Mucosa of stomach (tissue), 1 donor: ENCODE results near the gene BUD23.

Source experiments
- H3K27me3 ChIP-seq: one replicate; pipeline ENCODE4 v1.7.0; 2013; ENCODE audit warnings: mild to moderate bottlenecking, low read length; ENCODE audit not compliant: control insufficient read depth, insufficient read depth
- H3K36me3 ChIP-seq: one replicate; pipeline ENCODE4 v1.7.0; 2013; ENCODE audit warnings: low read length; ENCODE audit not compliant: control insufficient read depth, insufficient read depth
- H3K4me1 ChIP-seq: one replicate; pipeline ENCODE4 v1.7.0; 2013; ENCODE audit warnings: mild to moderate bottlenecking, low read length; ENCODE audit not compliant: control insufficient read depth, insufficient read depth
- H3K4me3 ChIP-seq: one replicate; pipeline ENCODE4 v1.7.0; 2013; ENCODE audit warnings: low read length
- H3K9ac ChIP-seq: one replicate; pipeline ENCODE4 v1.7.0; 2013; ENCODE audit warnings: mild to moderate bottlenecking, low read length, moderate library complexity
- H3K9me3 ChIP-seq: one replicate; pipeline ENCODE4 v1.7.0; 2013; ENCODE audit warnings: mild to moderate bottlenecking, low read length, moderate library complexity; ENCODE audit not compliant: control insufficient read depth
- donor health status: Pancreatic carcinoma.

BUD23 gene

GRCh38 chr7:73690646-73691045 lies 7.2 kb downstream of the BUD23 start:
- no peaks in the 10 kb centered on the region for H3K4me1 ChIP-seq
- peaks cover 16% of the 10 kb centered on the region for H3K36me3 ChIP-seq
- H3K9ac ChIP-seq, result no peak overlapping the region
- H3K9me3 ChIP-seq, result no peaks in the 10 kb centered on the region
- H3K4me3 ChIP-seq, result no peak overlapping the region
- no peaks in the 10 kb centered on the region for H3K27me3 ChIP-seq

DNA sequence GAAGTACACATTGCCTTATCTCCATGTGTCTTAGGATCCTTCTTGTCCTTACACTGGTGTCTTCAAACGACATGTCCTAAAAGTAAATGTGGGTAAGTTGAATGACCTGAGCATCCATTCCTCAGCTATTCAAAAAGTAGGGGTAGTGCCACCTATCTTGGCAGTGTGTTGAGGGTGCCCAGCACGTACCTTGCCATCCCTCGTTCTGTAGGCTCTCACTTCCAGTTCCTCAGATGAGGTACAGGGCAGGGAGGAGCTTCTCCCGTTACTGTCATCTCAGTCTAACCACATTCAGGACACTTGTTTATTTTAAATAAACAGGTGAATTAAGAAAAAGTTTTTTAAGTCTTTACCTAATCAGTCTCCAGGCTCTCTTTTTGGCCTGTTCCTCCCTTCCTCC lies 13.0 kb downstream of the BUD23 start:
- peaks cover 4% of the 10 kb centered on the region for H3K4me1 ChIP-seq
- peaks cover 21% of the 10 kb centered on the region for H3K36me3 ChIP-seq
- H3K9me3 ChIP-seq, result no peaks in the 10 kb centered on the region
- no peak overlapping the region for H3K9ac ChIP-seq
- H3K4me3 ChIP-seq, result no peak overlapping the region
- H3K27me3 ChIP-seq, result no peaks in the 10 kb centered on the region

GRCh38 chr7:73698410-73698809 lies 15.0 kb downstream of the BUD23 start:
- no peak overlapping the region for H3K4me3 ChIP-seq
- H3K9me3 ChIP-seq, result no peaks in the 10 kb centered on the region
- peaks cover 13% of the 10 kb centered on the region for H3K36me3 ChIP-seq
- H3K27me3 ChIP-seq, result no peaks in the 10 kb centered on the region
- peaks cover 5% of the 10 kb centered on the region for H3K4me1 ChIP-seq
- H3K9ac ChIP-seq, result no peak overlapping the region

GRCh38 chr7:73699370-73700068 lies 16.1 kb downstream of the BUD23 start:
- Histone ChIP-seq H3K9ac (no peak overlapping the region), H3K4me3 (no peak overlapping the region), H3K36me3 (peaks cover 10% of the 10 kb centered on the region), H3K27me3 (no peaks in the 10 kb centered on the region), H3K9me3 (no peaks in the 10 kb centered on the region), H3K4me1 (peaks cover 14% of the 10 kb centered on the region)

DNA sequence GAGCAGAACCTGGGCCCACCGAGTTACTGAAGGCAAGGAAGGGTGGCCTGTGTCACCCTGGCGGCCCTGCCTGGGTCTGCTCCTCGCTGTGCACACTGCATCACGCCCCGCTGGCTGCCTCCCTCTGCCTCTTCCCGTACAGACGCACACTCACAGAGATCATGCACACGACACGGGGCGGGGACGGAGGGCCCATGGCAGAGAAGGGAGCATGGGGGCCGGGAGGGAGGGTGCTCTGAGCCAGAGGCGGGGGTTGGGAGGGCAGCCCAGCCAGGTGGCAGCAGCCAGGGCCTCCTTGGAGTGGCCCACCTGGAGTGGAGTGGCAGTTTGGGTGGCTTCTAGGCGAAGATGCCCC lies 16.6 kb downstream of the BUD23 start:
- Histone ChIP-seq H3K9me3 (no peaks in the 10 kb centered on the region), H3K4me1 (peaks cover 19% of the 10 kb centered on the region), H3K27me3 (no peaks in the 10 kb centered on the region), H3K4me3 (no peak overlapping the region), H3K9ac (no peak overlapping the region), H3K36me3 (peaks cover 6% of the 10 kb centered on the region)

GRCh38 chr7:73700581-73701134 lies 17.3 kb downstream of the BUD23 start:
- Histone ChIP-seq H3K9ac (no peak overlapping the region), H3K9me3 (no peaks in the 10 kb centered on the region), H3K36me3 (peaks cover 6% of the 10 kb centered on the region), H3K4me1 (peaks cover 25% of the 10 kb centered on the region), H3K27me3 (no peaks in the 10 kb centered on the region), H3K4me3 (no peak overlapping the region)

DNA sequence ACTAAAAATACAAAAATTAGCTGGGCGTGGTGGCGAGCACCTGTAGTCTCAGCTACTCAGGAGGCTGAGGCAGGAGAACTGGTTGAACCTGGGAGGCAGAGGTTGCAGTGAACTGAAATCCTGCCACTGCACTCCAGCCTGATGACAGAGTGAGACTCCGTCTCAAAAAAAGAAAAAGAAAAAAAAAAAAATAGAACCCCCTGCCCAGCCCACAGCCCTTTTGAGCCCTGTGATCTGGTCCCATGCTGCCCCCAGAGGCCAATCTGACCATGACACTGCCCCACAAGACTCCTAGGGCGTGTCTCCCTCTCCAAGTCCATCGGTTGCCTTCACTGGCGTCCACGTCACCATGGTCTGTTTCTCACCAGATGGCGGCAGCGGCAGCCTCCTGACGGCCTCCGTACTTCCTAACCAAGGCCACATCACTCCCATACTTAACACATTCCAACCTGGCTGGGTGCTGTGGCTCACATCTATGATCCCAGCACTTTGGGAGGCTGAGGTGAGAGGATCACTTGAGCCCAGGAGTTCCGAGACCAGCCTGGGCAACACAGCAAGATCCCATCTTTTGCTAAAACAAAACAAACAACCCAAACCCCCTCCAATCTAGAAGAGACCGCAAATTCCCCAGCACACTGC lies 18.1 kb downstream of the BUD23 start:
- Histone ChIP-seq H3K4me3 (no peak overlapping the region), H3K9me3 (no peaks in the 10 kb centered on the region), H3K4me1 (peaks cover 33% of the 10 kb centered on the region), H3K27me3 (no peaks in the 10 kb centered on the region), H3K36me3 (peaks cover 6% of the 10 kb centered on the region), H3K9ac (no peak overlapping the region)

GRCh38 chr7:73702226-73702625 lies 18.8 kb downstream of the BUD23 start:
- Histone ChIP-seq H3K4me3 (no peak overlapping the region), H3K9me3 (no peaks in the 10 kb centered on the region), H3K36me3 (peaks cover 6% of the 10 kb centered on the region), H3K4me1 (peaks cover 40% of the 10 kb centered on the region), H3K9ac (no peak overlapping the region), H3K27me3 (no peaks in the 10 kb centered on the region)

DNA sequence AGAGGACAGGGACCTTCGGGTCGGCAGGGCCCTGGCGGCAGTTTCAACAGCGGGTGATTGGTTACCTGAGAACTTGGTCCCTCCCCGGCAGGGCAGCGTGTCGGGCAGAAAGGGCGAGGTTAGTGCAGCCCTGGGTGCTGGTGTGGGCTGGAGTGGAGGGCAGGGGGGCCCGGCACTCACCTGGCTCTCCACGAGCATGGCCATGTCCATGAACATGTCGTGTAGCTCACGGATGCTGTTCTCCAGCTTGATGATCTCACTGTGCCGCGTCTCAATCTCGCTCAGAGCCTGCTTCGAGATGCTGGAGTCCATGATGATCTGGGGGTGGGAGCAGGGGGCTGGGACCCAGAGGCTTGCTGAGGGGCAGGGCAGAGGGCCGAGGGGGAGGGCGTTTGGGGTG lies 19.3 kb downstream of the BUD23 start:
- H3K36me3 ChIP-seq, result peaks cover 6% of the 10 kb centered on the region
- H3K27me3 ChIP-seq, result no peaks in the 10 kb centered on the region
- H3K9ac ChIP-seq, result no peak overlapping the region
- no peak overlapping the region for H3K4me3 ChIP-seq
- H3K9me3 ChIP-seq, result no peaks in the 10 kb centered on the region
- peaks cover 44% of the 10 kb centered on the region for H3K4me1 ChIP-seq

DNA sequence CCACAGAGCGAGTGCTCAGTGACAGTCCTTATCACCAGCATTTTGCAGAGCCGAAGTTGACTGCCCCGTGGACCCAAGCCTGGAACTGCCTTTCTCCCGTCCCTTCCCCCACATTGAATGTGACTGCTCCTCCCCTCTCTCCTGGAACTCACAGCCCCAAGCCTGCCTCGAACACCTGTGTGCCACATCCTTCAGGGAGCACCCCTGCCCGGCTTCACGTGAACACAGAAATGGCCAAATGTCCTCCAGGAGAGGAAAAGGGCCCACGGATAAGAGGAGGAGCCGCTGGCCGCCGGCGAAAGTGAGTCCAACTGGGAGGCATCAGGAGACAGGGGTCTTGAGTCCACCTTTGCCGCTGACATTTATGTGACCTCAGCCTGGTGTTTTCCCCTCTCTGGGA lies 19.8 kb downstream of the BUD23 start:
- H3K9me3 ChIP-seq, result no peaks in the 10 kb centered on the region
- no peaks in the 10 kb centered on the region for H3K27me3 ChIP-seq
- H3K4me1 ChIP-seq, result peaks cover 44% of the 10 kb centered on the region
- no peak overlapping the region for H3K9ac ChIP-seq
- H3K4me3 ChIP-seq, result no peak overlapping the region
- peaks cover 6% of the 10 kb centered on the region for H3K36me3 ChIP-seq

GRCh38 chr7:73703757-73704639 lies 20.6 kb downstream of the BUD23 start:
- peaks cover 6% of the 10 kb centered on the region for H3K36me3 ChIP-seq
- H3K4me3 ChIP-seq, result peak overlapping the region; percentile 41
- H3K9ac ChIP-seq, result no peak overlapping the region
- peaks cover 44% of the 10 kb centered on the region for H3K4me1 ChIP-seq
- no peaks in the 10 kb centered on the region for H3K27me3 ChIP-seq
- H3K9me3 ChIP-seq, result no peaks in the 10 kb centered on the region
